Skeletal muscle tissue (tissue), 4 donors: ENCODE data around the gene PYROXD2. TPM values are rescaled to one million over a fixed set of nuclear protein-coding genes. Genes with fewer than 3 reads are reported as not detected.

Experiments
- H3K27ac ChIP-seq: one replicate; pipeline ENCODE4 v1.7.0; 2013; ENCODE audit warnings: mild to moderate bottlenecking, low read depth, low read length, inconsistent platforms
- H3K27me3 ChIP-seq, 3 donors: one replicate each; pipeline ENCODE4 v1.7.0; 2013; ENCODE audit warnings: low read length in 3 of 3; ENCODE audit not compliant: control insufficient read depth in 3 of 3, insufficient read depth in 3 of 3
- H3K36me3 ChIP-seq, 3 donors: one replicate each; pipeline ENCODE4 v1.7.0; 2013; ENCODE audit warnings: low read length in 3 of 3; ENCODE audit not compliant: control insufficient read depth in 3 of 3, insufficient read depth in 3 of 3
- H3K4me1 ChIP-seq, 3 donors: one replicate each; pipeline ENCODE4 v1.7.0; 2013; ENCODE audit warnings: low read length in 3 of 3, mild to moderate bottlenecking in 3 of 3; ENCODE audit not compliant: control insufficient read depth in 3 of 3, insufficient read depth in 3 of 3
- H3K4me3 ChIP-seq, 3 donors: one replicate each; pipeline ENCODE4 v1.7.0; 2013; ENCODE audit warnings: low read length in 3 of 3
- H3K9ac ChIP-seq, 3 donors: one replicate each; pipeline ENCODE4 v1.7.0; 2013; ENCODE audit warnings: low read length in 3 of 3, mild to moderate bottlenecking in 3 of 3, moderate library complexity in 2 of 3, low read depth in 1 of 3
- H3K9me3 ChIP-seq, 3 donors: one replicate each; pipeline ENCODE4 v1.7.0; 2013; ENCODE audit warnings: low read length in 3 of 3; ENCODE audit not compliant: control insufficient read depth in 3 of 3
- total RNA-seq: library from RNA; depleted of rRNA; stranded (reverse); fragments of >200 nt; gene quantifications from one replicate; pipeline ENCODE4 v1.2.3, GENCODE V29; 2014
- donor health status: Osteomylitis.

PYROXD2 gene
- total RNA-seq, 1 donor from 2014 or later = 11.0 TPM

DNA sequence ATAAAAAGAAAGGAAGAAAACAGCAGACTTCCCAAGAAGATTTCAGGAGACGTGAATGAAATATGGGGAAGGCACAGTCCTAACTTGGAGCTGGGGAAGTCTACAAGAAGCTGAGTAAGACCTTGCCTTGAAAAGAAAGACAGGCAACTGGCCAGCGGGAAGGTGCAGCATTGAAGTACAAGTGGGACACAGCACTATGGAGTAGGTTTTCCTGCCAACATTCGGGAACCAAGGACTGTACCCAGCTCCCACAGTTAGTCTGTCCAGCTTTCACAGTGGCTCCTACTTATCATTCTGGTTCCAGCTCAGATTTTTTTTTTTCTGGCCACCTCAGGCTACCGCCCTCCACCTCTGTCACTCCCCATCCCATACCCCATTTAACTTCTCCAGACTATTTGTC is 21.7 kb upstream of the PYROXD2 start:
- no peak overlapping the region for H3K4me3 ChIP-seq
- H3K27me3 ChIP-seq = no peaks in the 10 kb centered on the region
- peaks cover 26 to 38% (median 31%) of the 10 kb centered on the region in 3 donors for H3K36me3 ChIP-seq
- H3K27ac ChIP-seq = no peak overlapping the region
- H3K4me1 ChIP-seq = no peaks in the 10 kb centered on the region
- no peaks in the 10 kb centered on the region for H3K9me3 ChIP-seq
- H3K9ac ChIP-seq = no peak overlapping the region

DNA sequence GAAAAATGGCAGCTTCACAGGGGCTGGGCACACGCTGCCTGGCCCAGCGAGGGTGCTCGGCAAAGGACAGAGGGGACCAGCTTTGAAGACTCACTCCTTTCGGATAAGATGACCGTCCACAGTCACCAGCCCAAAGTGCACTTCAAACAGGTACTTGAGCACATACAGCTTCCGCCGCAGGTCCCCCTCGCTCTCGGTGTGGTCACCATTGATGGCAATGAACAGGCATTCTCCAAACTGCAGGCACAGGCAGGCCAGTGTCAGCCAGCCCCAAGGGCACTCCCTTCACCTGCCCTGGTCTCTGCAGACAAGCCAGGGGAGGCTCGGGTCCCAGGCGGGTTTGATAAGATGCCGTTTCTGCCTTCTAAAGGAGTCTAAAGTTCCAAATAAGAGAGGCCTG is 20.2 kb upstream of the PYROXD2 start:
- no peaks in the 10 kb centered on the region for H3K9me3 ChIP-seq
- peaks cover 38 to 52% (median 43%) of the 10 kb centered on the region in 3 donors for H3K36me3 ChIP-seq
- H3K27ac ChIP-seq = no peak overlapping the region
- no peaks in the 10 kb centered on the region for H3K4me1 ChIP-seq
- no peaks in the 10 kb centered on the region for H3K27me3 ChIP-seq
- no peak overlapping the region for H3K4me3 ChIP-seq
- no peak overlapping the region for H3K9ac ChIP-seq

DNA sequence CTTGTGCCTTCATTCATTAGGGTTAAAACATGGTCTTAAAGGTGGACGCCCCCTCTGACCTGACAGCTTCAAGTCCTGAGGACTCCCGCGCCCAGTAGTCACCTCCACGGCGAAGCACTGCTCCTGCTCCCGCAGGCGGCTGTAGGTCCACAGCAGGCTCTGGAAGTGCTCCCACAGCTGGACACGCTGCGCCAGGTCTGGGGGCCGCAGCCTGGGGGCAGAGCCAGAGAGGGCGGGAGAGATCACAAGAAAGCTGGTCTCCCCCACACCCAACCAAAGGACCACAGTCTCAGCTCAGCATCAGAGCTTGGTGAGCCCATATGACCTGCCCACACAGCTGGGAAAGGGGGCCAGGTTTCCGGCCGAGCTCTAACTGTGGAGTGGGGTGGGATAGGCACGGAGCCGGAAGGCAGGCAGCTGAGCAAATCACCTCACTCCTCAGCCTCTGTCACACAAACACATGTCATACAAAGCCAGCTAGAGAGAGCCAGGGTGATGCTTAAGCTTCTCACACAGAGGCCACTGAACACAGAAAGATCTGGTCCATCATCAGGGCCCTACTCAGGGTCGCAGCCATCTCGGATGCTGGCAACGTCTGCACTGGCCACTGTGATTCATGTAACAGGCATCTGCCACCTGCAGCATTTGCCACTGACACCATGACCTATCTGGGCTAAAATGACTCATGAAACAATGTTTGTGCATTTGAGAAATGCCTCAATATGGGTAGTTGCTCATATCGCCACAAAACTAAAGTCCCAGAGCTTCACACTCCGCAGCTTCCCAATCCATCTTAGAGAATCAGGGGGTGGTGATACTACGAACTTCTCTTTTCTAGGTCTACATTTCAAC is 19.1 kb upstream of the PYROXD2 start:
- Histone ChIP-seq H3K36me3 (peaks cover 43 to 58% (median 45%) of the 10 kb centered on the region in 3 donors), H3K9ac (no peak overlapping the region)

DNA sequence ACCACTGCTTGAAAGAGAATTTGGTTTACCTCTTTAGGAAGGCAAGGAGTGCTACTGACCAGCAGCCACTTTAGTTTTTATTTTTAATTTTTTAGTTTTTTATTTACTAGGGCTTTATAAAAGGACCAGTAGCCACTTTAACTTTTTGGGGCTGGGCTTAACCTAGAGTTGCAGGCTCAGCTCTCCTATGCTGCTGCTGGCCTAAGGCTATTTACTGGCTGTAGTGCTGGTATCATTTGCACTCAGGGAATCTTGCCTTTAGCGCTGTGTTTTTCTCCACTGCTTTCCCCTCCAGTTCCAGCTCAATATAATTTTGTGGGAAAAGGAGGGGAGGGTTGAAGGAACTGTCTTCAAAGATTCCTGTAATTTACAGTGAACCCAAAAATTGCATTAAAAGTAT is 18.4 kb upstream of the PYROXD2 start:
- no peaks in the 10 kb centered on the region for H3K9me3 ChIP-seq
- H3K4me3 ChIP-seq = no peak overlapping the region
- no peak overlapping the region for H3K27ac ChIP-seq
- peaks cover 43 to 58% (median 46%) of the 10 kb centered on the region in 3 donors for H3K36me3 ChIP-seq
- no peaks in the 10 kb centered on the region for H3K27me3 ChIP-seq
- no peak overlapping the region for H3K9ac ChIP-seq
- H3K4me1 ChIP-seq = no peaks in the 10 kb centered on the region

More for the DNA sequence above, 19.1 kb upstream of the PYROXD2 start:
- H3K4me3 ChIP-seq = no peak overlapping the region
- no peaks in the 10 kb centered on the region for H3K27me3 ChIP-seq
- no peak overlapping the region for H3K27ac ChIP-seq
- no peaks in the 10 kb centered on the region for H3K4me1 ChIP-seq
- H3K9me3 ChIP-seq = no peaks in the 10 kb centered on the region

DNA sequence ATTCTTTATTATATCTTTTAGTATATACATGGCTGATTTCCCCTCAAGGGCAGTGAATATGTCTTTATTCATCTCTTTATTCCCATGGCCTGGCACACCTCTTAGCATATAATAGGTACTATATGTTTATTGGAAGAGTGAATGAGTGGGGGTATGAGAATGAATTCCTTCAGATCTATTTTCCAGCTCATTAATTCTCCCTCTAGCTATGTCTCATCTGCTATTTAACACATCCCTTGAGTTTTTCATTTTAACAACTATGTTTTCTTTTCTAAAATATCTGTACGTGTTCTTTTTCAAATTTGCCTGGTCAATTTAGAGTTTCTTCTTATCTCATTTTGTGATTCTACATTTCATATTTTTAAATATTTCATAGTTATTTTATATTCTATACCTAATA is 17.3 kb upstream of the PYROXD2 start:
- Histone ChIP-seq H3K27ac (no peak overlapping the region), H3K4me1 (no peaks in the 10 kb centered on the region), H3K9ac (no peak overlapping the region), H3K4me3 (no peak overlapping the region), H3K36me3 (peaks cover 39 to 54% (median 51%) of the 10 kb centered on the region in 3 donors), H3K9me3 (no peaks in the 10 kb centered on the region), H3K27me3 (no peaks in the 10 kb centered on the region)

DNA sequence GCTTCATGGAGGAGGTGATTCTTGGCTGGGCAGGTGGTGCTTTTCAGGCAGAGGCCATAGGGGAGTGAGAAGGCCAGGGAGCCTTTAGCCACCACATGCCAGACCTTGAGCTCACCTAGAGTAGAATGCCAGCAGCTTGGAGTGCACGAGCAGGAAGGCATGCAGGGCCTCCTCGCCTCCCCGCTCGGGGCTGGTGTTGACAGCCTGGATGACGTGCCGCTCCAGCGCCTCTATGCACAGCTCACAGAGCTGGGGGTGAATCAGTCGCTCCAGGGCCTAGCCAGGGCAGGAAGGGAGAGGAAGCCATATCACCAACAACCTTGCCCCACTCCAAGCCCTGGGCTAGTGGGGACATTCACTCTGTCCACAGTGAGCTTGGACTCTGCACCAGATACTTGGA is 16.0 kb upstream of the PYROXD2 start:
- H3K9ac ChIP-seq = no peak overlapping the region
- no peaks in the 10 kb centered on the region for H3K27me3 ChIP-seq
- no peaks in the 10 kb centered on the region for H3K4me1 ChIP-seq
- H3K27ac ChIP-seq = no peak overlapping the region
- no peaks in the 10 kb centered on the region for H3K9me3 ChIP-seq
- peaks cover 39 to 58% (median 53%) of the 10 kb centered on the region in 3 donors for H3K36me3 ChIP-seq
- H3K4me3 ChIP-seq = no peak overlapping the region

DNA sequence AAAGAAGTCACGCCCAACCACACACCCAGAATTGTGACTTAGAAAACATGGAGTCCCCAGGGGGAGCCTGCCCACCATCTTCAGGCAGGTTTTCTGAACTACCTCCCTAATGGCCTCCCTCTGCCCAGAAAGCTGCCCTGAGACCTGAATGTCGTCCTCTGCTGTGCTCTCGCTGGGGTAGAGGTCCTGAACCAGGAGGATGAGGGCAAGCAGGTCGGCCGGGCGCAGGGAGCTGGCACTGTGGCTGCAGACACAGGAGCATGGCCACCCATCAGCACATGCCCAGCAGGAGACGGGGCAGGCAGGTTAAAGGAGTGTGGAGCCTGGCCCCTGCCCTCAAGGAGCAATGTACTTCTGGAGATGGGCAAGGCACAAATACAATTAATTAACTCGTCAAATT is 15.4 kb upstream of the PYROXD2 start:
- no peaks in the 10 kb centered on the region for H3K27me3 ChIP-seq
- H3K9me3 ChIP-seq = no peaks in the 10 kb centered on the region
- no peak overlapping the region for H3K9ac ChIP-seq
- H3K27ac ChIP-seq = no peak overlapping the region
- peaks cover 34 to 58% (median 49%) of the 10 kb centered on the region in 3 donors for H3K36me3 ChIP-seq
- no peaks in the 10 kb centered on the region for H3K4me1 ChIP-seq
- H3K4me3 ChIP-seq = no peak overlapping the region

DNA sequence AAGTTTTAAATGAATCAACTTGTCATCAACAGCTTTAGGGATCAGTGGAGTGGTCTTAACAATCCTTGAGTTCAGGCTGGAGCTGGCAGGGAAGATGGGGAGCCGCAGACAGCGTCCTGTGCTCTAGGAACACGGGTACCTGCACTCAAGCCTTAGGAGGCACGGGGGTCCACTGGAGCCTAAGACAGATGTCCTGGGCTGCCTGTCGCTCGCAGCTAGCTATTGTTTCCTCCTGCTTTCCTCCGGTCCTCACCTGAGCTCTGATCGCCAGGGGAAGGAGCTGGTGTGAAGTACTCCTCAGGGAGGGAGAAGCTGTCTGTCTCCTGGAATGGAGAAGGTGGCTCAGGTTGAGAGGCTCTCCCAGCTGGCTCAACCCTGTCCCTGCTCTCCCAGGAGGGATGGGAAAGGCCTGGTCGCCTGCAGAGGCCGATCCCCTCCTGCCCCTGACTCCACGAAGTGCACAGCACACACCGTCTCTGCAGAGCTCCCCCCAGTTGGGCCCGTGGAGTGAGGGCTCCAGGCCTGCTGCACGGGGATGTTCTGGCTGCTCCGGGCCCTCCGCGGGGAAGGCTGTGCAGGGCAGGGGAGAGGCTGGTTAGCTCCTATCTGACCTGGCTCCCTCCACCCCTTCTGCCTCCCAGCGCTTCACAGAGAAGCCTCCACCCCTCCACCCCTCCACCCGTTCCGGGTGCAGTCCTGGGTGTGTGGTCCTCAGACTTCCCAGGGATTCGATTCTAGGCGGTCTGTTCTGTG is 14.5 kb upstream of the PYROXD2 start:
- Histone ChIP-seq H3K27ac (no peak overlapping the region), H3K9ac (no peak overlapping the region), H3K36me3 (peaks cover 25 to 52% (median 42%) of the 10 kb centered on the region in 3 donors), H3K4me1 (no peaks in the 10 kb centered on the region), H3K4me3 (no peak overlapping the region), H3K27me3 (no peaks in the 10 kb centered on the region), H3K9me3 (no peaks in the 10 kb centered on the region)

DNA sequence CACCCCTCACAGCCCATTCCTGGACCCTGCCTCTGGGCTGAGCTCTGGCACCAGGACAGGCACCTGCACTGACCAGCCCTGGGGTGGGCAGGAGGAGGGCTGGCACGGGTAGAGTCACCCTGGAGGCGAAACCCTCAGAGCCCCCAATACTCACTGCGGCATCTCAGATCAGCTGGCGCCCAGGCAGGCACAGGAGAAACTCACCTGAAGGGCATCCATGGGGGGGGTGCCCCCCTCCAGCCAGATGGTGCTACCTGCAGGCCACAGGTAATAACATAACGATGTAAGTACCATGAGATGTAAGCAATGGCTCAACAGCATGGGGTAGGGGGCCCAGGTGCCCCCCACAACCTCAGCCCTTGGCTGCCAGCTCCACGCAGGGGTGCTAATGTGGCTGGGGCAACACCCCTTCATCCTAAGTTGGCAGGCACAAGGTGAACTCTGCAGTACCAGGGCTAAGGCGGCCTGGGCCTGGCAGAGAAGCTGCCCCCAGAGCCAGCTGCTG is 12.1 kb upstream of the PYROXD2 start:
- Histone ChIP-seq H3K9me3 (no peaks in the 10 kb centered on the region), H3K4me3 (no peak overlapping the region), H3K27ac (no peak overlapping the region), H3K4me1 (no peaks in the 10 kb centered on the region), H3K9ac (no peak overlapping the region), H3K36me3 (peaks cover 21 to 42% (median 34%) of the 10 kb centered on the region in 3 donors), H3K27me3 (no peaks in the 10 kb centered on the region)
